A549 (cell line): ENCODE results near the gene SORBS1. TPM values are rescaled to one million over a fixed set of nuclear protein-coding genes. Genes with fewer than 3 reads are reported as not detected.

Experiments
- ATAC-seq, 2 experiments: fragments of 200-7000 bp in 1 of 2; fragments of >200 bp in 1 of 2; cut with Nextera tagmentation in 1 of 2; cut with Tn5 transposase in 1 of 2; 3 replicates each; pipeline versions ENCODE4 v1.8.0 to v1.9.1; 2018 to 2020; ENCODE audit warnings: mild to moderate bottlenecking in 1 of 2, moderate library complexity in 1 of 2
- CTCF ChIA-PET: fragments of 300-600 bp; sonication (Branson Sonifier 250); formaldehyde crosslinking; extraction: SDS; loops from one replicate; lab custom pipeline; 2021; ENCODE audit warnings: antibody characterized with exemption, inconsistent platforms; lab: Yijun Ruan, JAX
- POLR2A ChIA-PET: fragments of 350-600 bp; formaldehyde crosslinking; extraction: SDS; loops from one replicate; lab custom pipeline; 2021; ENCODE audit warnings: antibody characterized with exemption, inconsistent platforms; lab: Yijun Ruan, JAX
- DNase-seq, 2 experiments: peaks; one replicate each; pipeline versions ENCODE4 v3.0.0 to v3.0.0-alpha.2; 2011 to 2016; ENCODE audit warnings: low read depth in 1 of 2, low spot score in 1 of 2
- FAIRE-seq: peaks from 2 replicates; lab custom pipeline; 2011; peaks lifted over from hg19 to GRCh38; lab: Jason Lieb, UNC
- H3K27ac ChIP-seq, 2 experiments: fragments of >200 bp; sonication (Bioruptor Twin); formaldehyde crosslinking; 3 replicates each; pipeline ENCODE4 v1.5.1; 2016 to 2017
- H3K4me1 ChIP-seq: fragments of >200 bp; sonication (Bioruptor Twin); formaldehyde crosslinking; 3 replicates; pipeline ENCODE4 v1.6.1; 2016
- H3K4me2 ChIP-seq: fragments of >200 bp; sonication (Bioruptor Twin); formaldehyde crosslinking; 3 replicates; pipeline ENCODE4 v1.6.1; 2016
- H3K4me3 ChIP-seq: fragments of >200 bp; sonication (Bioruptor Twin); formaldehyde crosslinking; 3 replicates; pipeline ENCODE4 v1.5.1; 2016
- H3K9me3 ChIP-seq: fragments of >200 bp; sonication (Bioruptor Twin); formaldehyde crosslinking; 3 replicates; pipeline ENCODE4 v1.6.1; 2016
- BCL3 ChIP-seq: fragments of >200 bp; sonication (Bioruptor Twin); formaldehyde crosslinking; IDR thresholded peaks from 3 replicates; pipeline ENCODE4 v1.6.1; 2016
- CHD4 ChIP-seq: fragments of 200-600 bp; sonication (generic); IDR thresholded peaks from 2 replicates; pipeline ENCODE4 v1.6.1; 2016; ENCODE audit warnings: antibody characterized with exemption, mild to moderate bottlenecking, borderline replicate concordance
- CTCF ChIP-seq: fragments of >200 bp; sonication (Bioruptor Twin); formaldehyde crosslinking; IDR thresholded peaks from 3 replicates; pipeline ENCODE4 v1.5.1; 2016
- ELK1 ChIP-seq: fragments of 150-350 bp; IDR thresholded peaks from 2 replicates; pipeline ENCODE4 v1.6.1; 2014; ENCODE audit warnings: low read depth, mild to moderate bottlenecking, low read length
- FOSL2 ChIP-seq, 2 experiments: fragments of 450-650 bp in 1 of 2; fragments of >200 bp in 1 of 2; sonication (Bioruptor Twin) in 1 of 2; formaldehyde crosslinking; IDR thresholded peaks; 2 replicates each; pipeline versions ENCODE4 v1.5.0 to v1.6.1; 2016 to 2020; ENCODE audit warnings: mild to moderate bottlenecking in 1 of 2, moderate library complexity in 1 of 2
- HDAC2 ChIP-seq: fragments of 200-600 bp; sonication (generic); IDR thresholded peaks from 2 replicates; pipeline ENCODE4 v1.6.1; 2016
- HES2 ChIP-seq: fragments of >200 bp; sonication (Bioruptor Twin); formaldehyde crosslinking; IDR thresholded peaks from 2 replicates; pipeline ENCODE4 v1.6.1; 2016
- HOXB5 ChIP-seq: fragments of 250-450 bp; sonication (Bioruptor Pico); IDR thresholded peaks from 2 replicates; pipeline ENCODE4 v1.5.0; 2020; ENCODE audit warnings: mild to moderate bottlenecking, moderate library complexity
- KDM5A ChIP-seq: fragments of 200-600 bp; sonication (generic); IDR thresholded peaks from 2 replicates; pipeline ENCODE4 v1.6.1; 2016; ENCODE audit warnings: antibody characterized with exemption, mild to moderate bottlenecking
- MAFK ChIP-seq: fragments of 450-650 bp; IDR thresholded peaks from 2 replicates; pipeline ENCODE4 v1.6.1; 2014; ENCODE audit not compliant: partially characterized antibody
- NR3C1 ChIP-seq: fragments of >200 bp; sonication (Bioruptor Twin); formaldehyde crosslinking; IDR thresholded peaks from 3 replicates; pipeline ENCODE4 v1.6.1; 2017
- PBX3 ChIP-seq: IDR thresholded peaks from 2 replicates; pipeline ENCODE4 v1.6.1; 2012
- POLR2A ChIP-seq: IDR thresholded peaks from 2 replicates; pipeline ENCODE4 v1.6.1; 2012; ENCODE audit warnings: mild to moderate bottlenecking, low read length
- RAD21 ChIP-seq, 2 experiments: fragments of >200 bp in 1 of 2; sonication (Bioruptor Twin) in 1 of 2; formaldehyde crosslinking in 1 of 2; IDR thresholded peaks in 1 of 2; conservative IDR thresholded peaks in 1 of 2; 2 replicates in 1 of 2; 3 replicates in 1 of 2; pipeline ENCODE4 v1.6.1; 2012 to 2018; ENCODE audit warnings: inconsistent platforms in 1 of 2
- RARB ChIP-seq: fragments of 250-450 bp; sonication (Bioruptor Pico); IDR thresholded peaks from 2 replicates; pipeline ENCODE4 v1.8.0; 2021; ENCODE audit warnings: mild to moderate bottlenecking, moderate library complexity
- SMC3 ChIP-seq: fragments of >200 bp; sonication (Bioruptor Twin); formaldehyde crosslinking; IDR thresholded peaks from 3 replicates; pipeline ENCODE4 v1.6.1; 2018; ENCODE audit warnings: inconsistent platforms
- TFCP2L1 ChIP-seq: fragments of 250-450 bp; sonication (Bioruptor Pico); IDR thresholded peaks from 2 replicates; pipeline ENCODE4 v1.5.0; 2021; ENCODE audit warnings: mild to moderate bottlenecking
- ZC3H11A ChIP-seq: fragments of 450-650 bp; IDR thresholded peaks from 2 replicates; pipeline ENCODE4 v1.6.1; 2014; ENCODE audit warnings: antibody characterized with exemption, mild to moderate bottlenecking
- ZNF302 ChIP-seq: fragments of 250-450 bp; sonication (Bioruptor Pico); IDR thresholded peaks from 2 replicates; pipeline ENCODE4 v1.9.0; 2021; ENCODE audit warnings: inconsistent platforms, mild to moderate bottlenecking, moderate library complexity
- WGBS: methylation state at CpG from one replicate; pipeline ENCODE4 v1.1.6; 2017; ENCODE audit errors: missing lambda C conversion rate; 5-methylcytosine and 5-hydroxymethylcytosine counted together
- polyA plus RNA-seq, 4 experiments: library from polyadenylated mRNA; depleted of rRNA in 3 of 4; stranded (reverse); fragments of >200 nt; fragmentation: RNase III in 1 of 4; extraction: RNeasy Plus Mini Kit Qiagen cat#74134 plus additional on column Dnase treatment in 1 of 4; gene quantifications; 2 replicates in 3 of 4; 3 replicates in 1 of 4; pipeline ENCODE4 v1.2.3, GENCODE V29; 2011 to 2017

The SORBS1 gene
- polyA plus RNA-seq, 2 of the 4 experiments (the other 2 are of a cell fraction): 0.39 to 0.80 TPM

GRCh38 chr10:95574649-95575365, 13.6 kb upstream of the SORBS1 start:
- WGBS: 40% methylated on average over 11 of the region's 11 CpGs
- no peaks in the 10 kb centered on the region for H3K4me1 ChIP-seq
- ChIA-PET POLR2A (no interaction called here), CTCF (interaction anchor here (0.6 to 1.5 kb wide), 4 partner anchors 13 to 209 kb away, joined by 3 to 5 read pairs (median 3); no protein-coding TSS in a partner anchor)
- TF ChIP-seq CHD4 (no peak), HOXB5 (CRISPR knock-in tag) (no peak), PBX3 (no peak), MAFK (no peak), SMC3 (no peak), POLR2A (no peak), HES2 (no peak), NR3C1 (no peak)
- DNase-seq (no peak), ATAC-seq (no peak; a peak in 1 of 6 replicates), FAIRE-seq (no peak)
- H3K27ac ChIP-seq: no peak overlapping the region
- no peak overlapping the region for H3K4me3 ChIP-seq
- no peak overlapping the region for H3K4me2 ChIP-seq
- no peaks in the 10 kb centered on the region for H3K9me3 ChIP-seq

- no peak overlapping the region for H3K4me3 ChIP-seq
- no peak for FAIRE-seq
- no peak for TF ChIP-seq HDAC2
- no peak for TF ChIP-seq RARB (CRISPR knock-in tag)
- no peak for TF ChIP-seq KDM5A
- TF ChIP-seq BCL3: no peak
- TF ChIP-seq PBX3: no peak
- no peak for TF ChIP-seq ELK1
- TF ChIP-seq ZNF302 (CRISPR knock-in tag): no peak
- no peak for TF ChIP-seq ZC3H11A
- no peak overlapping the region for H3K4me2 ChIP-seq
- ATAC-seq: no peak
- H3K27ac ChIP-seq: no peak overlapping the region
- 49% methylated on average over 6 of the region's 6 CpGs for WGBS
- H3K4me1 ChIP-seq: no peaks in the 10 kb centered on the region
- DNase-seq: no peak
- POLR2A ChIA-PET: no interaction called here
- CTCF ChIA-PET: interaction anchor here (0.7 to 1.5 kb wide), 2 partner anchors 14 to 208 kb away, joined by 3 to 5 read pairs; no protein-coding TSS in a partner anchor
- no peaks in the 10 kb centered on the region for H3K9me3 ChIP-seq
These were observed 12.9 kb upstream of the SORBS1 start for GRCh38 chr10:95573964-95574604.

- no peak for ATAC-seq
- H3K9me3 ChIP-seq: no peaks in the 10 kb centered on the region
- H3K4me2 ChIP-seq: no peak overlapping the region
- TF ChIP-seq RAD21 (conservative IDR thresholded peaks at IDR 0.05 in 1 of 2, IDR thresholded peaks at IDR 0.05 in 1 of 2) (no peak), TFCP2L1 (no peak), FOSL2 (IDR thresholded peaks at IDR 0.05) (no peak), FOSL2 (CRISPR knock-in tag; IDR thresholded peaks at IDR 0.05) (peak; percentile 31; the same call in 1 of the 2 replicates), CTCF (no peak)
- CTCF ChIA-PET: interaction anchor here (1.5 kb wide), 1 partner anchor 14 kb away, joined by 5 read pairs; no protein-coding TSS in a partner anchor
- FAIRE-seq: no peak
- no peaks in the 10 kb centered on the region for H3K4me1 ChIP-seq
- H3K4me3 ChIP-seq: no peak overlapping the region
- 11% methylated on average over 3 of the region's 3 CpGs for WGBS
- POLR2A ChIA-PET: no interaction called here
- H3K27ac ChIP-seq: no peak overlapping the region
- no peak for DNase-seq
These were observed 12.4 kb upstream of the SORBS1 start for GRCh38 chr10:95573527-95573926.
